ENCODE measurements around the gene KCNE3. TPM values are rescaled to one million over a fixed set of nuclear protein-coding genes. Genes with fewer than 3 reads are reported as not detected.

The KCNE3 gene
- total RNA-seq, 1 experiment from 2014 or later: 4.9 TPM

GRCh38 chr11:74412733-74413359 is 54.5 kb downstream of the KCNE3 start:
- Histone ChIP-seq H3K4me1 (ENCODE audit: insufficient read depth, low read length) (no peaks in the 10 kb centered on the region), H3T11ph (ENCODE audit: low read length) (no peak overlapping the region), H3K23me2 (ENCODE audit: insufficient read length, low read depth, low read length, poor library complexity, severe bottlenecking) (no peaks in the 10 kb centered on the region), H4K8ac (replicated peaks; ENCODE audit: insufficient read length, low read depth, low read length) (no peak overlapping the region), H2BK12ac (ENCODE audit: insufficient read length, low read depth, low read length) (no peak overlapping the region), H4K5ac (ENCODE audit: insufficient read length, low read depth, low read length) (no peak overlapping the region), H3K23ac (ENCODE audit: insufficient read length, low read depth, low read length) (no peak overlapping the region), H2BK20ac (ENCODE audit: low read depth, low read length, poor library complexity, severe bottlenecking) (no peak overlapping the region), H2BK5ac (ENCODE audit: insufficient read length, low read length) (no peak overlapping the region), H2BK15ac (ENCODE audit: low read depth, low read length) (no peak overlapping the region), H3K79me2 (ENCODE audit: insufficient read depth, low read length) (no peaks in the 10 kb centered on the region), H4K20me1 (ENCODE audit: control insufficient read depth, insufficient read depth, insufficient read length) (no peaks in the 10 kb centered on the region), H3K18ac (ENCODE audit: insufficient read length, low read depth, low read length) (no peak overlapping the region), H3K9ac (ENCODE audit: extremely low read depth, insufficient read length, low read length) (no peak overlapping the region), H3K27me3 (ENCODE audit: insufficient read depth, low read length) (no peaks in the 10 kb centered on the region), H3K4me2 (ENCODE audit: insufficient read depth, insufficient read length, low read length) (no peak overlapping the region), H2AK5ac (ENCODE audit: insufficient read length, low read length) (no peak overlapping the region), H3K4ac (ENCODE audit: low read depth, low read length) (no peak overlapping the region), H3K9me3 (ENCODE audit: control insufficient read depth, low read depth, low read length) (no peaks in the 10 kb centered on the region), H2AFZ (ENCODE audit: low read length) (no peak overlapping the region), H3K79me1 (ENCODE audit: insufficient read depth, low read depth, low read length, poor library complexity, severe bottlenecking) (no peaks in the 10 kb centered on the region), H3K14ac (ENCODE audit: insufficient read depth, low read length) (no peak overlapping the region), H2BK120ac (ENCODE audit: low read depth, low read length, poor library complexity, severe bottlenecking) (no peak overlapping the region), H3K27ac (ENCODE audit: insufficient read length, low read depth, low read length) (no peak overlapping the region), H3K56ac (ENCODE audit: insufficient read length, low read depth, low read length) (no peak overlapping the region), H4K91ac (ENCODE audit: insufficient read length, low read depth, low read length) (no peak overlapping the region)
- H3K4me3 Mint-ChIP-seq: no peak overlapping the region
- H3K4me1 Mint-ChIP-seq: peaks cover 7 to 12% of the 10 kb centered on the region in 2 experiments
- no peaks in the 10 kb centered on the region; the same call in 1 of the 2 replicates for H3K27me3 Mint-ChIP-seq (ENCODE audit: low read depth)
- no peaks in the 10 kb centered on the region for H3K9me3 Mint-ChIP-seq
- H3K27ac Mint-ChIP-seq: no peak overlapping the region
- no peaks in the 10 kb centered on the region for H3K36me3 Mint-ChIP-seq (ENCODE audit: insufficient read depth in 1 of 3, low read depth in 3 of 3)
- DNase-seq: no peak
- TF ChIP-seq CTCF (conservative IDR thresholded peaks at IDR 0.05): no peak
- no CpG with 5 or more reads among the region's 11 CpGs for WGBS (ENCODE audit: extremely low coverage, insufficient read length, low lambda C conversion rate)

All from H9 (cell line).